Measurements from ENCODE around the gene LTN1.

GRCh38 chr21:28937737-28938136, 54.9 kb downstream of the LTN1 start:
- no peak for TF ChIP-seq EZH2phosphoT487 (IDR thresholded peaks at IDR 0.05; ENCODE audit: borderline replicate concordance)
- TF ChIP-seq CTCF (conservative IDR thresholded peaks at IDR 0.05; ENCODE audit: low read length): no peak

Data from Loucy (cell line).